ENCODE results near the gene PARD3.

GRCh38 chr10:34780818-34781380, 34.2 kb downstream of the PARD3 start:
- TF ChIP-seq, protein P1, sequence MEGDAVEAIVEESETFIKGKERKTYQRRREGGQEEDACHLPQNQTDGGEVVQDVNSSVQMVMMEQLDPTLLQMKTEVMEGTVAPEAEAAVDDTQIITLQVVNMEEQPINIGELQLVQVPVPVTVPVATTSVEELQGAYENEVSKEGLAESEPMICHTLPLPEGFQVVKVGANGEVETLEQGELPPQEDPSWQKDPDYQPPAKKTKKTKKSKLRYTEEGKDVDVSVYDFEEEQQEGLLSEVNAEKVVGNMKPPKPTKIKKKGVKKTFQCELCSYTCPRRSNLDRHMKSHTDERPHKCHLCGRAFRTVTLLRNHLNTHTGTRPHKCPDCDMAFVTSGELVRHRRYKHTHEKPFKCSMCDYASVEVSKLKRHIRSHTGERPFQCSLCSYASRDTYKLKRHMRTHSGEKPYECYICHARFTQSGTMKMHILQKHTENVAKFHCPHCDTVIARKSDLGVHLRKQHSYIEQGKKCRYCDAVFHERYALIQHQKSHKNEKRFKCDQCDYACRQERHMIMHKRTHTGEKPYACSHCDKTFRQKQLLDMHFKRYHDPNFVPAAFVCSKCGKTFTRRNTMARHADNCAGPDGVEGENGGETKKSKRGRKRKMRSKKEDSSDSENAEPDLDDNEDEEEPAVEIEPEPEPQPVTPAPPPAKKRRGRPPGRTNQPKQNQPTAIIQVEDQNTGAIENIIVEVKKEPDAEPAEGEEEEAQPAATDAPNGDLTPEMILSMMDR (conservative IDR thresholded peaks at IDR 0.05; ENCODE audit: low read depth, low read length), result no peak
- TF ChIP-seq EZH2 (IDR thresholded peaks at IDR 0.05; ENCODE audit: low read length, unreplicated experiment), result no peak
